Measurements from ENCODE around the gene WDR89. TPM values are rescaled to one million over a fixed set of nuclear protein-coding genes. Genes with fewer than 3 reads are reported as not detected.
"Not testable (repeated sequence)": the region's sequence is repeated elsewhere in the genome, so short reads cannot be mapped to it uniquely, and the experiment has no call there.

WDR89 gene
- total RNA-seq, 1 donor from 2014 or later = 9.6 TPM

- H3K4me1 Mint-ChIP-seq (ENCODE audit: low read depth, unreplicated experiment) = no peaks in the 10 kb centered on the region
- no peak for DNase-seq
- H3K9me3 Mint-ChIP-seq (ENCODE audit: unreplicated experiment) = peaks cover 4% of the 10 kb centered on the region
- no peak overlapping the region for H3K4me3 Mint-ChIP-seq (ENCODE audit: unreplicated experiment)
- no peaks in the 10 kb centered on the region for H3K36me3 Mint-ChIP-seq (ENCODE audit: unreplicated experiment)
- no peak overlapping the region for H3K27ac Mint-ChIP-seq (ENCODE audit: unreplicated experiment)
- H3K27me3 Mint-ChIP-seq (ENCODE audit: unreplicated experiment) = no peaks in the 10 kb centered on the region
- TF ChIP-seq, protein P1, sequence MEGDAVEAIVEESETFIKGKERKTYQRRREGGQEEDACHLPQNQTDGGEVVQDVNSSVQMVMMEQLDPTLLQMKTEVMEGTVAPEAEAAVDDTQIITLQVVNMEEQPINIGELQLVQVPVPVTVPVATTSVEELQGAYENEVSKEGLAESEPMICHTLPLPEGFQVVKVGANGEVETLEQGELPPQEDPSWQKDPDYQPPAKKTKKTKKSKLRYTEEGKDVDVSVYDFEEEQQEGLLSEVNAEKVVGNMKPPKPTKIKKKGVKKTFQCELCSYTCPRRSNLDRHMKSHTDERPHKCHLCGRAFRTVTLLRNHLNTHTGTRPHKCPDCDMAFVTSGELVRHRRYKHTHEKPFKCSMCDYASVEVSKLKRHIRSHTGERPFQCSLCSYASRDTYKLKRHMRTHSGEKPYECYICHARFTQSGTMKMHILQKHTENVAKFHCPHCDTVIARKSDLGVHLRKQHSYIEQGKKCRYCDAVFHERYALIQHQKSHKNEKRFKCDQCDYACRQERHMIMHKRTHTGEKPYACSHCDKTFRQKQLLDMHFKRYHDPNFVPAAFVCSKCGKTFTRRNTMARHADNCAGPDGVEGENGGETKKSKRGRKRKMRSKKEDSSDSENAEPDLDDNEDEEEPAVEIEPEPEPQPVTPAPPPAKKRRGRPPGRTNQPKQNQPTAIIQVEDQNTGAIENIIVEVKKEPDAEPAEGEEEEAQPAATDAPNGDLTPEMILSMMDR (IDR thresholded peaks at IDR 0.05; ENCODE audit: partially characterized antibody, unreplicated experiment) = no peak
These were observed 3.1 kb upstream of the WDR89 start for GRCh38 chr14:63644741-63645140.

GRCh38 chr14:63642656-63643382, 1.1 kb upstream of the WDR89 start:
- Mint-ChIP-seq H3K4me3 (ENCODE audit: unreplicated experiment) (peak overlapping the region; percentile 90), H3K27ac (ENCODE audit: unreplicated experiment) (no peak overlapping the region), H3K4me1 (ENCODE audit: low read depth, unreplicated experiment) (no peaks in the 10 kb centered on the region), H3K36me3 (ENCODE audit: unreplicated experiment) (no peaks in the 10 kb centered on the region), H3K9me3 (ENCODE audit: unreplicated experiment) (peaks cover 4% of the 10 kb centered on the region), H3K27me3 (ENCODE audit: unreplicated experiment) (no peaks in the 10 kb centered on the region)
- TF ChIP-seq, protein P1 (IDR thresholded peaks at IDR 0.05; ENCODE audit: partially characterized antibody, unreplicated experiment) = no peak
- DNase-seq = no peak

- no peaks in the 10 kb centered on the region for H3K4me1 Mint-ChIP-seq (ENCODE audit: low read depth, unreplicated experiment)
- peaks cover 4% of the 10 kb centered on the region for H3K9me3 Mint-ChIP-seq (ENCODE audit: unreplicated experiment)
- peak overlapping the region; percentile 91 for H3K27ac Mint-ChIP-seq (ENCODE audit: unreplicated experiment)
- H3K36me3 Mint-ChIP-seq (ENCODE audit: unreplicated experiment) = peaks cover under 1% of the 10 kb centered on the region
- DNase-seq = peak; percentile 61
- H3K27me3 Mint-ChIP-seq (ENCODE audit: unreplicated experiment) = no peaks in the 10 kb centered on the region
- TF ChIP-seq, protein P1 (IDR thresholded peaks at IDR 0.05; ENCODE audit: partially characterized antibody, unreplicated experiment) = no peak
- peak overlapping the region; percentile 90 for H3K4me3 Mint-ChIP-seq (ENCODE audit: unreplicated experiment)
These were observed 549 bp upstream of the WDR89 start for GRCh38 chr14:63642229-63642611.

DNA sequence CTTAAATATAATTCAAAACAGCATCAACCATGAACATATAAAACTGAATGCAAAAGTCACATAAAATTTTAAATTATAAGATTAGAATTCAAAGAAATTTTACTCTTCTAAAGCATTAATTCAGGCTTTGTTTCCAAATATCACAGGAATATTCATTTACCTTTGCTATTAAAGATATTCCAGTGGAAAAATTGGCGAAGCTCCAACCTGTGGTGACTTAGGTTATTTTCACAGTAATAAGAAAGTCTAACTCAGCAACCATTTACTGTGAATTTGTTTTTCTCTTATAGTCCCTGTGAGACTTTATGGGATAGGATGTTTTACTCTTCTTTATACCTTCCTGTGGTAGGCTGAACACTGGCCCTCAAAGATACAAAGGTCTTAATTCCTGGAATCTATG, 3.2 kb downstream of the WDR89 start:
- H3K27me3 Mint-ChIP-seq (ENCODE audit: unreplicated experiment) = no peaks in the 10 kb centered on the region
- H3K9me3 Mint-ChIP-seq (ENCODE audit: unreplicated experiment) = peaks cover 10% of the 10 kb centered on the region
- no peak overlapping the region for H3K4me3 Mint-ChIP-seq (ENCODE audit: unreplicated experiment)
- H3K36me3 Mint-ChIP-seq (ENCODE audit: unreplicated experiment) = peaks cover 12% of the 10 kb centered on the region
- H3K4me1 Mint-ChIP-seq (ENCODE audit: low read depth, unreplicated experiment) = no peaks in the 10 kb centered on the region
- DNase-seq = no peak
- H3K27ac Mint-ChIP-seq (ENCODE audit: unreplicated experiment) = no peak overlapping the region
- TF ChIP-seq, protein P1 (IDR thresholded peaks at IDR 0.05; ENCODE audit: partially characterized antibody, unreplicated experiment) = no peak

- not testable (repeated sequence) for H3K27ac Mint-ChIP-seq (ENCODE audit: unreplicated experiment); H3K4me3 Mint-ChIP-seq (ENCODE audit: unreplicated experiment); H3K9me3 Mint-ChIP-seq (ENCODE audit: unreplicated experiment); H3K4me1 Mint-ChIP-seq (ENCODE audit: low read depth, unreplicated experiment); DNase-seq; H3K27me3 Mint-ChIP-seq (ENCODE audit: unreplicated experiment)
- peaks cover 12% of the 10 kb centered on the region for H3K36me3 Mint-ChIP-seq (ENCODE audit: unreplicated experiment)
These were observed 5.5 kb downstream of the WDR89 start for GRCh38 chr14:63636094-63636635.

Measured in glutamatergic neuron (in vitro differentiated cells).